ENCODE results near the gene KCNA2.
A peak's percentile ranks its signal among the peaks of the same experiment; 100 is the strongest.

The KCNA2 gene

DNA sequence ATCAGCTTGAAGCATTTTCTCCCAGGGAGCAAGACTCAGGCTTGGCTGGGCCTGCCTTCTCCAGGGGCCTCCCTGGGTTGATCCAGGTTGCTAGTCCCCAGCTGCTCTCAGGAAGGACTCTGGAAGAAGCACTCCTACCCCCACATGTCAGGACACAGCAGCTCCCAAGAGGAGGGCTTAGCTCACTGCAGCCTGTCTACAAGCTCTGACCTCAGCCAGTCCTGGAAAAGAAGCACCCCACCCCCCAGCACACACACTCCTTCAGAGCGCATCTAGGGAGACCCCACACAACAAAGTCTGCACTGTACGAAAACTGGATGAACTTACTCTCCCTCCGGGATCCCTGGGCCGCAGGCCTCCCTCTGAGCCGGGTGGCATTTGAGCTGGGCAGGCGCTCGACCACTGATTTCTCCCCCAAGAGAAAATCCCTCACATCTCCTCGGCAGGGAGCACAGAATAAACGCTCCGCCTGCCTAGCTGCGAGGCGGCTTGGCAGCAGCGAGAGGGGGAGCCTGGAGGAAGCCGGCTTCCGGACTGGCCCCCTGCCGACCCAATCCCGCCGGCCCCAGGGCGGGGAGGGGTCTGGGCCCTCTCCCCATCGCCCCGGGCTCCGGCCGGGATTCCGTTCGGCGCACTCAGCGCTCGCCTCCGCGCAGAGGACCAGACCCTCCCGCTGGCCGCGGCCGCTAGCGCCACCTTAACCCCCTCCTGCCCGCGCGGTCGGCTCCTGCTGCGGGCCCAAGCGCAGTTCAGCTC, at the start of gene KCNA2:
KCNA2 (minus strand) TSS at position 458 of the 756 bp plus-strand sequence. CDS start 1,576 bp downstream, outside the sequence.
- H3K36me3 ChIP-seq (ENCODE audit: insufficient read depth, low read length), result no peaks in the 10 kb centered on the region

GRCh38 chr1:110650609-110651008, 44.5 kb upstream of the KCNA2 start:
- Histone ChIP-seq H3K9me3 (ENCODE audit: low read length) (no peaks in the 10 kb centered on the region), H3K4me1 (ENCODE audit: insufficient read depth, low read length) (peaks cover 23% of the 10 kb centered on the region), H3K36me3 (ENCODE audit: insufficient read depth, low read length) (no peaks in the 10 kb centered on the region), H2AFZ (ENCODE audit: low read depth, low read length) (no peak overlapping the region), H3K27me3 (ENCODE audit: insufficient read depth, low read length) (no peaks in the 10 kb centered on the region), H3K4me3 (ENCODE audit: low read length) (no peak overlapping the region)

More for the DNA sequence above, at the start of gene KCNA2:
- Histone ChIP-seq H2AFZ (ENCODE audit: low read depth, low read length) (peak within 1 kb of the TSS; percentile 42), H3K27me3 (ENCODE audit: insufficient read depth, low read length) (peaks cover 68% of the 10 kb centered on the region), H3K9me3 (ENCODE audit: low read length) (no peaks in the 10 kb centered on the region), H3K4me1 (ENCODE audit: insufficient read depth, low read length) (peaks cover 18% of the 10 kb centered on the region), H3K4me3 (ENCODE audit: low read length) (peak within 1 kb of the TSS; percentile 43)

- H2AFZ ChIP-seq (ENCODE audit: low read depth, low read length), result no peak overlapping the region
- no peak overlapping the region for H3K4me3 ChIP-seq (ENCODE audit: low read length)
- no peaks in the 10 kb centered on the region for H3K27me3 ChIP-seq (ENCODE audit: insufficient read depth, low read length)
- no peaks in the 10 kb centered on the region for H3K36me3 ChIP-seq (ENCODE audit: insufficient read depth, low read length)
- no peaks in the 10 kb centered on the region for H3K9me3 ChIP-seq (ENCODE audit: low read length)
- peaks cover 25% of the 10 kb centered on the region for H3K4me1 ChIP-seq (ENCODE audit: insufficient read depth, low read length)
Observed at GRCh38 chr1:110648417-110648816, 42.3 kb upstream of the KCNA2 start.

DNA sequence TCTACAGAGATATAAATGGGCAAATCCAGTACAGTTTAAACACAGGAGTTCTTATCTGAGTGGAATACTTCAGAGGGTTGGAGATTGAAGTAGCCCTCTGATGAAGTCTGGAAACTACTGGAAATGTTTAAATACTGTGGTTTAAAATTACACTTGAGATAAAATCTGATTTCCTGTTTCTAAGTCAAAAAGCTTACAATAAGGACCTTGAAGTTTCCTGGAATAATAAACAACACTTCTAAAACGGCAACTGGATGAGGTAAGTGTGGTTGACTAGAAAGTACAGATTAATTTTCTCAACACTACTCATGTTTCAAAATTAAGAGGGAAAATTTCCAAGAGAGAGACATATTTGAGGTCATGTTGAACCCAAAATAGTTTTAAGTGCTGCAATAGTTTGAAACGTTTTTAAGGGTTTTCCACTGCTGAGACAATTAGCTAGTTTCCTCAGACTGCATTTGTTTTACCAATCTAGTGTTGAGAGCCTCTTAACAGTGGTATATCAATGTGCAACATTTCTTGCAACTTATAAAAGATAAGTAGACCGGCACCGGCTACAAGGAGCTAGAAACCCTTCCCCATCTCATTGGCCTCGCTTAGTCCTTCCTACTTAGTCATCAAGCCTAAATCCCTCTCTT, 41.2 kb upstream of the KCNA2 start:
- Histone ChIP-seq H2AFZ (ENCODE audit: low read depth, low read length) (no peak overlapping the region), H3K4me1 (ENCODE audit: insufficient read depth, low read length) (peaks cover 21% of the 10 kb centered on the region), H3K9me3 (ENCODE audit: low read length) (no peaks in the 10 kb centered on the region), H3K27me3 (ENCODE audit: insufficient read depth, low read length) (no peaks in the 10 kb centered on the region), H3K36me3 (ENCODE audit: insufficient read depth, low read length) (no peaks in the 10 kb centered on the region), H3K4me3 (ENCODE audit: low read length) (no peak overlapping the region)

GRCh38 chr1:110645821-110646735, 39.9 kb upstream of the KCNA2 start:
- no peak overlapping the region for H3K4me3 ChIP-seq (ENCODE audit: low read length)
- H3K9me3 ChIP-seq (ENCODE audit: low read length), result no peaks in the 10 kb centered on the region
- H3K27me3 ChIP-seq (ENCODE audit: insufficient read depth, low read length), result no peaks in the 10 kb centered on the region
- peaks cover 21% of the 10 kb centered on the region for H3K4me1 ChIP-seq (ENCODE audit: insufficient read depth, low read length)
- no peak overlapping the region for H2AFZ ChIP-seq (ENCODE audit: low read depth, low read length)
- no peaks in the 10 kb centered on the region for H3K36me3 ChIP-seq (ENCODE audit: insufficient read depth, low read length)

DNA sequence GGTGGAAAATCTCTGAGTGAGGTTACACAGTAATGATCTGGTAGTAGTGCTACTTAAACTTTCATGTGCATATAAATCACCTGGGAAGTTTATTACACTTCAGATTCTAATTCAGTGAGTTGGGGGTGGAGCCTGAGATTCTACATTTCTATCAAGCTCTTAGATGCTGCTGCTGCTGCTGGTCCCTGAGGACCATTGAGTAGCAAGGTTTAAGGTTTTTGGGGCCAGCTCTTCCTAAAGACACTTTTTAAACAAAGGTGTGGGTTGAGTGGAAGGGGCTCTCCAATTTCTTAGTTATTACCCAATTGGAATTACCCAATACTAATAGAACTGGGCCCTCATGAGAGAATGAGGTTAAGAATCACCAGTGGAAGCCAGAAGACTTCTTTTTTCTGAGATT, 39.1 kb upstream of the KCNA2 start:
- no peaks in the 10 kb centered on the region for H3K27me3 ChIP-seq (ENCODE audit: insufficient read depth, low read length)
- H3K4me3 ChIP-seq (ENCODE audit: low read length), result no peak overlapping the region
- H2AFZ ChIP-seq (ENCODE audit: low read depth, low read length), result no peak overlapping the region
- no peaks in the 10 kb centered on the region for H3K9me3 ChIP-seq (ENCODE audit: low read length)
- no peaks in the 10 kb centered on the region for H3K36me3 ChIP-seq (ENCODE audit: insufficient read depth, low read length)
- peaks cover 21% of the 10 kb centered on the region for H3K4me1 ChIP-seq (ENCODE audit: insufficient read depth, low read length)

DNA sequence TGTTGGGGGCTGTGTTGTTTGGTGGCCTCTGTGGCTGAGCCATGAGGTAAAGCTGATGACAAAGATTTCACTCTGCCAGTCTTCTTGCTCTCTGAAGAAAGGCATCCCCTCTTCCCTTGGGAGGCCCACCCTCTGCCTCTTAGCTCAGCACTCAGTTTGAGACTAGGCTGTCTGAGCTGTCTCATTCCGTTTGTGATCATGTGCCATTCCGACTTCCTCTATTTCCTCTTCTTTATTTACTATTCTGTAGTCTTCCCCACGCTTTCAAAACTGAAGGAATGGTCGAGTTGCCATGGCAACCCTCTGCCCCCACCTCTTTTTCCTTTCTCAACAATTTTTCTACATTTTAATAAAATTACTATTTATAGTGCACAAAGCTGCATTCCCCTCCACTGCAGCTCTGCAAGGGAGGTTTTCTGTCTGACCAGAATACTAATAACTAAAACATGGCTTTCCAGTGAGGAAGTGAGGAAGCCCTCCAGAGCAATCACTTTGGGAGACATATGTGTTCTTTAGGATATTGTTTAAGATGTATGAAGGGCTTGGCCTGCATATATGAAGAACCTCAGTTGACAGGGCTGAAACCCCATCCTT, 37.8 kb upstream of the KCNA2 start:
- peaks cover 20% of the 10 kb centered on the region for H3K4me1 ChIP-seq (ENCODE audit: insufficient read depth, low read length)
- no peaks in the 10 kb centered on the region for H3K9me3 ChIP-seq (ENCODE audit: low read length)
- H2AFZ ChIP-seq (ENCODE audit: low read depth, low read length), result peak overlapping the region; percentile 67
- H3K27me3 ChIP-seq (ENCODE audit: insufficient read depth, low read length), result no peaks in the 10 kb centered on the region
- no peaks in the 10 kb centered on the region for H3K36me3 ChIP-seq (ENCODE audit: insufficient read depth, low read length)
- no peak overlapping the region for H3K4me3 ChIP-seq (ENCODE audit: low read length)

DNA sequence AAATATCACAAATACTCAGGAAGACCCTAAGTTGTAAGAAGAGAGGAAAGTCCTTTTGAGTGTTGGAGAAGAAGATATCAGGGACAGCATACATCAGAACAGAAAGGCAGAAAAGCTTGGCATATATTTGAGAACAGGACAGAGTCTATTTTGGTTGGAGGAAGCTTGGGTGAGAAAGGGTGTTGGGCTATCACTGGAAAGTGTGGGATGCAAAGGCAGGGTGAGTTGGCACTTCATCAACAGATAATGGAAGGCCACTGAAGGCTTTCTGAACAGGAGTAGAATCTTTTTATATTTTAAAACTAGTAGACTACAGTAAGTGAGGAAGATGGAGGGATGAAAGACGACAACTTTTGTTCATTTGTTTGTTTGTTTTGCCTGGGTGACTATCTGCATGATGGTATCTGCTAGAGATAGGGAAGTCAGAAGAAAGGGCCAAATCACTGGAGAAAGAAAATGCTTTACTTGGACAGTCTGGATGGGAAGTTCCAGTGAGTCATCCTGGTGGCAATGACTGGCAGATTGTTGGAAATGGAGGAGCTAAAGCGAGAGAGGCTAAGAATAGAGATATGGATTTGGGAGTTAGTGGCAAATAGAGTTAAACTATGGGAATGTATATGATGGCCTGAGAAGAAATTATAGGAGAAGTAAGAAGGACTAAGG, 33.7 kb upstream of the KCNA2 start:
- peaks cover 15% of the 10 kb centered on the region for H3K4me1 ChIP-seq (ENCODE audit: insufficient read depth, low read length)
- H3K9me3 ChIP-seq (ENCODE audit: low read length), result no peaks in the 10 kb centered on the region
- no peak overlapping the region for H2AFZ ChIP-seq (ENCODE audit: low read depth, low read length)
- H3K36me3 ChIP-seq (ENCODE audit: insufficient read depth, low read length), result no peaks in the 10 kb centered on the region
- no peak overlapping the region for H3K4me3 ChIP-seq (ENCODE audit: low read length)
- no peaks in the 10 kb centered on the region for H3K27me3 ChIP-seq (ENCODE audit: insufficient read depth, low read length)

DNA sequence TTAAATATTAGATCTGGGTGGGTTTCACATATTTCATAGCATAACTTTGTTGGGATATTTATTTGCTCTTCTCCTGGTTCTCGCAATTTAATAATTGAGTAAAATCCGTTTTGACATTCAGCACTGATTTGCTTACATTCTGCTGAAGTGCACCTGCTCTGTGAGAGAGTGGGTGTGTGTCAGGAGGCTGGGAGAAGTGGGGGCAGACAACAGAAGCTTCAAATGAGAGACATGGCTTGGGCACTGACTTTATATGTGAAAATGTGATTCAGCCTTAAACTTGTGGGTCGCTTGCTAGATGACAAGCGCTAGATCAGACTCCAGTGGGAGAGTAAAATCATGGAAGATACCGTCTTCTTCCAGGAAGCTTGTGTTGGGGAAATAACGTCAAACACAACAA, 32.4 kb upstream of the KCNA2 start:
- H3K9me3 ChIP-seq (ENCODE audit: low read length), result no peaks in the 10 kb centered on the region
- no peak overlapping the region for H3K4me3 ChIP-seq (ENCODE audit: low read length)
- H2AFZ ChIP-seq (ENCODE audit: low read depth, low read length), result no peak overlapping the region
- H3K4me1 ChIP-seq (ENCODE audit: insufficient read depth, low read length), result peaks cover 4% of the 10 kb centered on the region
- no peaks in the 10 kb centered on the region for H3K36me3 ChIP-seq (ENCODE audit: insufficient read depth, low read length)
- no peaks in the 10 kb centered on the region for H3K27me3 ChIP-seq (ENCODE audit: insufficient read depth, low read length)

DNA sequence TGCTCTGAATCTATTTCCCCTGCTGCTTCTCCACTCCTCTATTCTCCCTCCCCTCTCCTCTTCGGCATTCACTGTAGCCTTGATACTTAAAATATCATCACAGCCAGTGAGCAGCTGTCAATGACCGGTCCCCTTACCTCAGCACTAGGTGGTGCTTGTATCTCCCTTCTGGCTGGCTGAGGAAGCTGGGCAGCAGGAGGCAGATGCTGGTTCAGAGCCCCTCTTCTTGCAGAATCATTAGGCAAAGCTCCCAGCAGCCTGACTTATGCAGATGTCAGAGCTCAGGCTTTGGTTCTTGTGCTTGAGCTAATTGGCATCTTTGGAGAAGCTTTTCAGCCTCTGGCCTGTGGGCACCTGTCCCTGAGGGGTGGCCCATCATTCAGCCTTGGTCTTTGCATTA, 31.9 kb upstream of the KCNA2 start:
- H3K9me3 ChIP-seq (ENCODE audit: low read length), result no peaks in the 10 kb centered on the region

DNA sequence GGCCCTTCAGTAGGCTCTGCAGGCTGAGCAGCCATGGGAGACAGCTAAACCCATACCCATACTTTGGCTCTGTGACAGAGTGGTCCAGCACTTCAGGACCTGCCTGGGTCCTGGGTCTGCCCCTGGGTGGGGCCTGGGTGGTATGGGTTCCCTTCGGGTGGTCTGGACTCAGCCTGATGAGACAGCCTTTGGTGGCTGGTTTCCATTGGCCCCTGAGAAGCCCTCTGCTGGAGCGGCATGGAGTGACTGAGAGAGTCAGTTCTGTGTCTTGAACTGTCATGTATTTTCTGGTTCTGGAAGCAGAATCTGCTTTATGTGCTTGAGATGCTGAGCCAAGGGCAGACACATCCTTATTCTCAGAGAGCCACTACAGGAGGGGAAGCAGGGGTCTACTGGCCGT, 31.3 kb upstream of the KCNA2 start:
- Histone ChIP-seq H3K4me3 (ENCODE audit: low read length) (no peak overlapping the region), H3K27me3 (ENCODE audit: insufficient read depth, low read length) (no peaks in the 10 kb centered on the region), H3K9me3 (ENCODE audit: low read length) (no peaks in the 10 kb centered on the region), H3K4me1 (ENCODE audit: insufficient read depth, low read length) (no peaks in the 10 kb centered on the region), H3K36me3 (ENCODE audit: insufficient read depth, low read length) (no peaks in the 10 kb centered on the region), H2AFZ (ENCODE audit: low read depth, low read length) (no peak overlapping the region)

More for the DNA sequence above, 31.9 kb upstream of the KCNA2 start:
- Histone ChIP-seq H3K4me3 (ENCODE audit: low read length) (no peak overlapping the region), H2AFZ (ENCODE audit: low read depth, low read length) (no peak overlapping the region), H3K27me3 (ENCODE audit: insufficient read depth, low read length) (no peaks in the 10 kb centered on the region), H3K36me3 (ENCODE audit: insufficient read depth, low read length) (no peaks in the 10 kb centered on the region), H3K4me1 (ENCODE audit: insufficient read depth, low read length) (no peaks in the 10 kb centered on the region)

GRCh38 chr1:110636149-110636935, 30.2 kb upstream of the KCNA2 start:
- no peak overlapping the region for H3K4me3 ChIP-seq (ENCODE audit: low read length)
- H3K9me3 ChIP-seq (ENCODE audit: low read length), result no peaks in the 10 kb centered on the region
- no peaks in the 10 kb centered on the region for H3K36me3 ChIP-seq (ENCODE audit: insufficient read depth, low read length)
- H2AFZ ChIP-seq (ENCODE audit: low read depth, low read length), result no peak overlapping the region
- H3K4me1 ChIP-seq (ENCODE audit: insufficient read depth, low read length), result no peaks in the 10 kb centered on the region
- H3K27me3 ChIP-seq (ENCODE audit: insufficient read depth, low read length), result no peaks in the 10 kb centered on the region

All from neuron (in vitro differentiated cells).